Adipose tissue (tissue), 3 donors: ENCODE results near the gene OR10J4. TPM values are rescaled to one million over a fixed set of nuclear protein-coding genes. Genes with fewer than 3 reads are reported as not detected.

Experiments
- H3K27ac ChIP-seq: one replicate; pipeline ENCODE4 v1.5.1; 2013; ENCODE audit warnings: low read depth, low read length
- WGBS, 3 donors: extraction: QIAGEN DNeasy Blood & Tissue Kit; methylation state at CpG; one replicate each; pipeline ENCODE4 v1.1.7; 2013; 5-methylcytosine and 5-hydroxymethylcytosine counted together
- polyA plus RNA-seq, 3 donors: library from polyadenylated mRNA; stranded (reverse); fragments of 200-250 nt; gene quantifications; one replicate each; pipeline ENCODE4 v1.2.3, GENCODE V29; 2013
- donor health status: healthy with polysubstance abuse.
- donor health status: Bipolar disorder and iron deficiency.
- donor health status: healthy.

The OR10J4 gene
- polyA plus RNA-seq, 3 donors, result not detected

DNA sequence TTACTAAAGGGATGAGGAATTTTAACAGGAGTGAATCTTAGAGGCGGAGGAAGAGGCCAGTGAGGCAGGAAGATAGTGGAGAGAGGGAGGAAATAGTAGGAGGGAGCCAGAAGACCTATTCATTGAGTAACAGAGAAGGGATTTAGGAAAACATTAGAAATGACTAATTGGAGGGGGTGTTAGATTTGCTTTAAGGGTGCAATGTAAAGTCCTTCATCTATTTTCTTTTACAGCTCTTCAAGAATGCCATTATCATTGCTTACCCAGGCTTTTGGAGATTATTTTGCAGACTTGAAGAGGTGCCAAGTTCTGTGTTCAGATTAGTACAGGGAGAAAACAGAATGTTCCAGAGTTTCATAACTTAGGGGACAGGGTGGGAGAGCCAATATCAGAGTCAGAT is 41.3 kb downstream of the OR10J4 start:
- WGBS, 3 donors, result 63 to 86% (median 67%) methylated on average over 1 of the region's 1 CpG

GRCh38 chr1:159474926-159475325 is 42.9 kb downstream of the OR10J4 start:
- 60 to 75% (median 62%) methylated on average over 1 of the region's 1 CpG for WGBS, 3 donors
- no peak overlapping the region for H3K27ac ChIP-seq

More for the DNA sequence above, 41.3 kb downstream of the OR10J4 start:
- no peak overlapping the region for H3K27ac ChIP-seq

Other genes with a start within 250 kb of the OR10J4 start
- gene ACKR1, start 227.3 kb upstream of the OR10J4 start, polyA plus RNA-seq, result 100 to 1,000 TPM in 1 of 3 donors, 10 to 100 TPM in 2; 20.0 to 227 (median 73.8) TPM
- gene FCER1A, start 129.9 kb upstream of the OR10J4 start, polyA plus RNA-seq, result under 1 TPM in 2 of 3 donors, not detected in 1; 0.52 to 0.90 TPM
- not detected for gene OR10J1, start 7.5 kb downstream of the OR10J4 start, polyA plus RNA-seq
- not detected for gene OR10J5, start 103.8 kb downstream of the OR10J4 start, polyA plus RNA-seq
- under 1 TPM in 1 of 3 donors, not detected in 2; 0.55 TPM for gene APCS, start 155.6 kb downstream of the OR10J4 start, polyA plus RNA-seq